Lower leg skin (tissue), 4 donors: ENCODE results near the gene ACSL6. TPM values are rescaled to one million over a fixed set of nuclear protein-coding genes. Genes with fewer than 3 reads are reported as not detected.

Experiments used
- DNase-seq, 2 donors: peaks; one replicate each; pipeline ENCODE4 v3.0.0-alpha.2; 2019; ENCODE audit warnings: low spot score in 2 of 2
- H3K4me3 ChIP-seq: fragments of 200-600 bp; sonication (generic); 2 replicates; pipeline ENCODE4 v1.5.1; 2017; ENCODE audit warnings: mild to moderate bottlenecking, low read depth; ENCODE audit not compliant: poor library complexity, severe bottlenecking
- POLR2A ChIP-seq, 2 donors: fragments of 450-650 bp; IDR thresholded peaks; one replicate each; pipeline ENCODE4 v1.6.1; 2016 to 2017; ENCODE audit warnings: antibody characterized with exemption in 2 of 2, mild to moderate bottlenecking in 1 of 2, moderate library complexity in 1 of 2
- WGBS, 2 donors: methylation state at CpG; one replicate each; pipeline ENCODE4 v1.1.5; 2018; 5-methylcytosine and 5-hydroxymethylcytosine counted together
- intact Hi-C: fragments of 100-400 bp; cut with DNase I; formaldehyde crosslinking; loops from one replicate; pipeline ENCODE4 v1.15.0; 2023; ENCODE audit warnings: low total_unique reads
- total RNA-seq, 4 donors: library from RNA; depleted of rRNA; stranded (reverse); fragments of >200 nt; gene quantifications; one replicate each; pipeline ENCODE4 v1.1.0, GENCODE V29; 2016
- TF ChIP-seq, protein P1 (sequence below), 3 donors: fragments of 450-650 bp; IDR thresholded peaks; one replicate each; pipeline ENCODE4 v1.5.1; 2016; ENCODE audit warnings: antibody characterized with exemption in 3 of 3, mild to moderate bottlenecking in 3 of 3, moderate library complexity in 2 of 3

Gene ACSL6
- total RNA-seq, 4 donors from 2014 or later, result 0.27 to 0.59 (median 0.32) TPM; not detected in 1

DNA sequence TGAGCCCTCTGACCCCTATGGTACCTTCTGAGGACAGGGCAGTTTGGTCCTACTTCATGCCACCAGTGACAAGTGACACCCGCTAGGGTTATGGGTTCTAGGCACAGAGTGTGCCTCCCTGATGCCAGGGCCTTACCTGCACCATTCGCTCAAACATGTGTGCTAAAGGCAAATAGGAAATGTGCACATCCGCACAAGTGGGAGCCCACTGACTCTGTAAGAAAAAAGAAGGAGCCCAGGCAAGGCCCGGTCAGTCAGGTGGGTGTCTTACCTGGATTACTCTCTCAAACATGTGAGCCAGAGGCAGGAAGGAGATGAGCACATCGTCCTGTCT is 36.9 kb downstream of the ACSL6 start:
- DNase-seq, result no peak
- H3K4me3 ChIP-seq, result no peak overlapping the region
- 79 to 85% methylated on average over 5 of the region's 5 CpGs for WGBS, 2 donors
- intact Hi-C loops, result no loop called here
- TF ChIP-seq POLR2A (IDR thresholded peaks at IDR 0.05), result no peak
- TF ChIP-seq, protein P1, sequence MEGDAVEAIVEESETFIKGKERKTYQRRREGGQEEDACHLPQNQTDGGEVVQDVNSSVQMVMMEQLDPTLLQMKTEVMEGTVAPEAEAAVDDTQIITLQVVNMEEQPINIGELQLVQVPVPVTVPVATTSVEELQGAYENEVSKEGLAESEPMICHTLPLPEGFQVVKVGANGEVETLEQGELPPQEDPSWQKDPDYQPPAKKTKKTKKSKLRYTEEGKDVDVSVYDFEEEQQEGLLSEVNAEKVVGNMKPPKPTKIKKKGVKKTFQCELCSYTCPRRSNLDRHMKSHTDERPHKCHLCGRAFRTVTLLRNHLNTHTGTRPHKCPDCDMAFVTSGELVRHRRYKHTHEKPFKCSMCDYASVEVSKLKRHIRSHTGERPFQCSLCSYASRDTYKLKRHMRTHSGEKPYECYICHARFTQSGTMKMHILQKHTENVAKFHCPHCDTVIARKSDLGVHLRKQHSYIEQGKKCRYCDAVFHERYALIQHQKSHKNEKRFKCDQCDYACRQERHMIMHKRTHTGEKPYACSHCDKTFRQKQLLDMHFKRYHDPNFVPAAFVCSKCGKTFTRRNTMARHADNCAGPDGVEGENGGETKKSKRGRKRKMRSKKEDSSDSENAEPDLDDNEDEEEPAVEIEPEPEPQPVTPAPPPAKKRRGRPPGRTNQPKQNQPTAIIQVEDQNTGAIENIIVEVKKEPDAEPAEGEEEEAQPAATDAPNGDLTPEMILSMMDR (IDR thresholded peaks at IDR 0.05), result no peak

- TF ChIP-seq, protein P1 (IDR thresholded peaks at IDR 0.05), result no peak
- intact Hi-C loops, result no loop called here
- DNase-seq, result no peak
- no peak overlapping the region for H3K4me3 ChIP-seq
- WGBS, 2 donors, result 29 to 64% methylated on average over 1 of the region's 1 CpG
Measured at GRCh38 chr5:131974016-131974415, 37.4 kb downstream of the ACSL6 start.

GRCh38 chr5:131973089-131973712 is 38.3 kb downstream of the ACSL6 start:
- WGBS, 2 donors, result 84 to 87% methylated on average over 8 to 9 of the region's 9 CpGs

DNA sequence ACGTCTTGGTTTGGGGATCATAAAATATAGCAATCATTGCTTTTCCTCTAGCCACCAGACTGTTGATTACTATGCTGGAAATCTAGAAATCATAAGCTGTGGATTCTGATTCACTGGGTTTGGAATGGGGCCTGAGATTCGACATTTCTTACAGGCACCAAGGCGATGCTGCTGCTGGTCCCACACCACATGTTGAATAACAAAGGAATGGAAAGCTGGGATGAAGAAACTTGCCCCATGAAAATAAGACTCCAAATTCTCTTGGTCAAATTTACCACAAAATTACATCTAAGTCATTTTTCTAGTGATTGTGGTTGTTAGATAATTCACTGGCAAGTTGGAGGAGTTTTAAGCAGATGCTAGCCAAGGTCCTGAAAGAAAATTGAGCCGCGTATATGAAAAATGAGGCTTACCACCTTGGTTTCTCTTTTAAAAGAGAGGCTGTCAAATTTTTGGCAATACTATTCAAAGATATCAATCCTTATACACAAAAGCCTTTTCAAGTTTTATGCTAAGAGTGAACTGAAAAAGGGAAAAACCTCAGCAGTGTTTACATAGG is 43.0 kb downstream of the ACSL6 start:
- TF ChIP-seq, protein P1 (IDR thresholded peaks at IDR 0.05), result no peak
- no peak for TF ChIP-seq POLR2A (IDR thresholded peaks at IDR 0.05)
- intact Hi-C loops, result no loop called here
- no peak for DNase-seq
- 61 to 65% methylated on average over 5 of the region's 5 CpGs for WGBS, 2 donors
- no peak overlapping the region for H3K4me3 ChIP-seq

More at GRCh38 chr5:131973089-131973712, 38.3 kb downstream of the ACSL6 start:
- H3K4me3 ChIP-seq, result no peak overlapping the region
- TF ChIP-seq, protein P1 (IDR thresholded peaks at IDR 0.05), result no peak
- TF ChIP-seq POLR2A (IDR thresholded peaks at IDR 0.05), result no peak
- intact Hi-C loops, result no loop called here
- DNase-seq, result no peak

- DNase-seq, result no peak
- 92 to 100% methylated on average over 1 of the region's 1 CpG for WGBS, 2 donors
- intact Hi-C loops, result no loop called here
- TF ChIP-seq POLR2A (IDR thresholded peaks at IDR 0.05), result no peak
- TF ChIP-seq, protein P1 (IDR thresholded peaks at IDR 0.05), result no peak
- no peak overlapping the region for H3K4me3 ChIP-seq
Measured at GRCh38 chr5:131966551-131966950, 44.9 kb downstream of the ACSL6 start.
